ENCODE measurements around the gene CTDP1.

The CTDP1 gene

GRCh38 chr18:79682481-79682880 is 2.9 kb downstream of the CTDP1 start:
- TF ChIP-seq CTCF (IDR thresholded peaks at IDR 0.05; ENCODE audit: control insufficient read depth, insufficient read depth, low read depth, low read length, missing control alignments), result no peak
- H3K4me3 ChIP-seq (ENCODE audit: control insufficient read depth, low read depth, low read length), result no peak overlapping the region
- DNase-seq (ENCODE audit: low read depth), result no peak

GRCh38 chr18:79682894-79683625 is 3.5 kb downstream of the CTDP1 start:
- no peak for TF ChIP-seq CTCF (IDR thresholded peaks at IDR 0.05; ENCODE audit: control insufficient read depth, insufficient read depth, low read depth, low read length, missing control alignments)
- DNase-seq (ENCODE audit: low read depth), result no peak
- H3K4me3 ChIP-seq (ENCODE audit: control insufficient read depth, low read depth, low read length), result no peak overlapping the region

- no peak for TF ChIP-seq CTCF (IDR thresholded peaks at IDR 0.05; ENCODE audit: control insufficient read depth, insufficient read depth, low read depth, low read length, missing control alignments)
- no peak for DNase-seq (ENCODE audit: low read depth)
- no peak overlapping the region for H3K4me3 ChIP-seq (ENCODE audit: control insufficient read depth, low read depth, low read length)
These were observed 4.2 kb downstream of the CTDP1 start for GRCh38 chr18:79683626-79684282.

- H3K4me3 ChIP-seq (ENCODE audit: control insufficient read depth, low read depth, low read length), result no peak overlapping the region
- TF ChIP-seq CTCF (IDR thresholded peaks at IDR 0.05; ENCODE audit: control insufficient read depth, insufficient read depth, low read depth, low read length, missing control alignments), result no peak
These were observed 4.7 kb downstream of the CTDP1 start for GRCh38 chr18:79684283-79684631.

GRCh38 chr18:79684787-79685186 is 5.2 kb downstream of the CTDP1 start:
- no peak overlapping the region for H3K4me3 ChIP-seq (ENCODE audit: control insufficient read depth, low read depth, low read length)
- TF ChIP-seq CTCF (IDR thresholded peaks at IDR 0.05; ENCODE audit: control insufficient read depth, insufficient read depth, low read depth, low read length, missing control alignments), result no peak
- DNase-seq (ENCODE audit: low read depth), result no peak

More at GRCh38 chr18:79684283-79684631, 4.7 kb downstream of the CTDP1 start:
- DNase-seq (ENCODE audit: low read depth), result no peak

GRCh38 chr18:79685281-79685680 is 5.7 kb downstream of the CTDP1 start:
- no peak overlapping the region for H3K4me3 ChIP-seq (ENCODE audit: control insufficient read depth, low read depth, low read length)
- DNase-seq (ENCODE audit: low read depth), result no peak
- no peak for TF ChIP-seq CTCF (IDR thresholded peaks at IDR 0.05; ENCODE audit: control insufficient read depth, insufficient read depth, low read depth, low read length, missing control alignments)

All from AG09309 (cell line).